Activated T-cell treated with anti-CD3 and anti-CD28 coated beads, Interleukin-2, amount 50 U/mL, for 72 hours (primary cell): Measurements from ENCODE around the gene TMPRSS4. TPM values are rescaled to one million over a fixed set of nuclear protein-coding genes. Genes with fewer than 3 reads are reported as not detected.
"Not testable (repeated sequence)": the region's sequence is repeated elsewhere in the genome, so short reads cannot be mapped to it uniquely, and the experiment has no call there.

Source experiments
- ATAC-seq, 2 donors: fragments of 150-1000 bp; cut with Tn5 transposase; replicated peaks in 1 of 2; 2 replicates each; pipeline ENCODE4 v1.10.0; 2021; ENCODE audit warnings: moderate library complexity in 2 of 2, mild to moderate bottlenecking in 1 of 2
- DNase-seq, 2 donors: peaks; one replicate each; pipeline ENCODE4 v3.0.0; 2021 to 2022; ENCODE audit warnings: mixed read lengths in 1 of 2
- H3K27ac Mint-ChIP-seq: one replicate; pipeline ENCODE4 v1.8.0; 2022; ENCODE audit warnings: mild to moderate bottlenecking, moderate library complexity, mixed read lengths
- H3K27me3 Mint-ChIP-seq: one replicate; pipeline ENCODE4 v1.8.0; 2022; ENCODE audit warnings: low read depth, mixed read lengths
- H3K36me3 Mint-ChIP-seq, 2 donors: one replicate each; pipeline ENCODE4 v1.8.0; 2022; ENCODE audit warnings: mixed read lengths in 2 of 2, mild to moderate bottlenecking in 1 of 2; ENCODE audit not compliant: insufficient read depth in 2 of 2
- H3K4me1 Mint-ChIP-seq: one replicate; pipeline ENCODE4 v1.8.0; 2022; ENCODE audit warnings: low read depth, mixed read lengths
- H3K4me3 Mint-ChIP-seq, 2 donors: one replicate each; pipeline ENCODE4 v1.8.0; 2022; ENCODE audit warnings: mild to moderate bottlenecking in 2 of 2, mixed read lengths in 2 of 2, moderate library complexity in 2 of 2
- H3K9me3 Mint-ChIP-seq, 2 donors: one replicate each; pipeline ENCODE4 v1.8.0; 2022; ENCODE audit warnings: mixed read lengths in 2 of 2
- total RNA-seq, 2 donors: library from RNA; stranded (reverse); gene quantifications; one replicate each; pipeline ENCODE4 v1.2.3, GENCODE V29; 2022

TMPRSS4 gene
- total RNA-seq, 2 donors from 2014 or later = 0.07 TPM; not detected in 1

DNA sequence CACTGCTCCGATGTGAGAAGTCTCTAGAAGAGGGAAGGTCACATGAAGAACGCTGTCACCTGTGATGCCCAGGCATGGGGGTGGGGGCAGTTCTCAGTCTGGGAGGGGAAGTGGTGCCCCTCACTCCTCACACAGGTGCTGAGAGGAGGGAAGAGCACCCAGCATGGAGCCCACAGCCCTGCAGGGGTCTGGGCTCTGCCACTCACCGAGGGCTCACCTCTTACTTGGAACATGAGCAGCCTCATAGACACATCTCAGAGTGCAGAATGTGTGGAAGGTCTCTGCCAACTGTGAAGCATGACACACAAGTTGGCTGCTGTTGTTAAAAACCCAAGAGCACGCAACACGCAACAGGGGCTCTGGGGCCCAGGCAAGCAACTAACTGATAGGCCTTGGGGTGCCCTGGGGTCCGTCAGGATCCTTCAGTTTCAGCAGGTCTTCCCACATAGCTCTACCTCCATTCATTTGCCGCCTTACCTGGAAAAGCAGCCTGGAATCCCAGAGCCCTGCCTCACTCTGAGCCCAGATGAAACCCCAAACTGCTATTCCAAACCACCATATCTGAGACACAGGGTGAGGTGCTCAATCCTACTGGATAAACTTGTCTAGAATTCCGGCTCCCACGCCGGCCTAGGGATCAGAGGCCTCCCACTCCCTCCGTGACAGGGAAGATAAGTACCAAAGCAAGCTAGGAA, 17.5 kb upstream of the TMPRSS4 start:
- peaks cover 5% of the 10 kb centered on the region for H3K27me3 Mint-ChIP-seq
- H3K27ac Mint-ChIP-seq = no peak overlapping the region
- DNase-seq (no peak), ATAC-seq (no peak)
- H3K9me3 Mint-ChIP-seq = peaks cover 0 to 2% of the 10 kb centered on the region in 2 donors
- no peaks in the 10 kb centered on the region for H3K4me1 Mint-ChIP-seq
- H3K4me3 Mint-ChIP-seq = no peak overlapping the region
- no peaks in the 10 kb centered on the region for H3K36me3 Mint-ChIP-seq

GRCh38 chr11:118060081-118060661, 16.7 kb upstream of the TMPRSS4 start:
- Mint-ChIP-seq H3K36me3 (no peaks in the 10 kb centered on the region), H3K4me1 (no peaks in the 10 kb centered on the region), H3K4me3 (no peak overlapping the region), H3K27me3 (peaks cover 5% of the 10 kb centered on the region), H3K27ac (no peak overlapping the region), H3K9me3 (peaks cover 0 to 2% of the 10 kb centered on the region in 2 donors)
- ATAC-seq (no peak), DNase-seq (no peak)

DNA sequence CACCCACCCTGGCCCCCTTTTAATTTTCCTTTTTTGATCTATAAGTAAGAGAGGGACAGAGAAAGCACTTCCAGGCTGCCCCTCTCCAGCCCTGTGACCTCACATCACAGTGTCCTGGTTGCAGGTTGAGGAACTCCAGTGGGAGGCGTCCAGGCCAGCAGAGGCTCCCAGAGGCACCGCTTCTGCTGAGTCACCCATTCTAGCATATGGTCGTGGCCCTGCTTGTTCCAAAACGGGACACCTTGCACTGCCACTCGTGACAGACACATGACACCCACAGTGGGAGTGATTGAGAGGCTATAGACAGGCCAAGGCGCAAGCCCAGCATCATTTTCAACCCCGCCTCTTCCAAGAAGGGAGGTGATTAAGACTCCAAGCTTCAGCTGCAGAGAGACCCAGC, 16.0 kb upstream of the TMPRSS4 start:
- no peak overlapping the region for H3K4me3 Mint-ChIP-seq
- ATAC-seq (no peak), DNase-seq (no peak)
- no peak overlapping the region for H3K27ac Mint-ChIP-seq
- H3K4me1 Mint-ChIP-seq = no peaks in the 10 kb centered on the region
- peaks cover 6% of the 10 kb centered on the region for H3K27me3 Mint-ChIP-seq
- H3K9me3 Mint-ChIP-seq = peaks cover 0 to 2% of the 10 kb centered on the region in 2 donors
- H3K36me3 Mint-ChIP-seq = no peaks in the 10 kb centered on the region

DNA sequence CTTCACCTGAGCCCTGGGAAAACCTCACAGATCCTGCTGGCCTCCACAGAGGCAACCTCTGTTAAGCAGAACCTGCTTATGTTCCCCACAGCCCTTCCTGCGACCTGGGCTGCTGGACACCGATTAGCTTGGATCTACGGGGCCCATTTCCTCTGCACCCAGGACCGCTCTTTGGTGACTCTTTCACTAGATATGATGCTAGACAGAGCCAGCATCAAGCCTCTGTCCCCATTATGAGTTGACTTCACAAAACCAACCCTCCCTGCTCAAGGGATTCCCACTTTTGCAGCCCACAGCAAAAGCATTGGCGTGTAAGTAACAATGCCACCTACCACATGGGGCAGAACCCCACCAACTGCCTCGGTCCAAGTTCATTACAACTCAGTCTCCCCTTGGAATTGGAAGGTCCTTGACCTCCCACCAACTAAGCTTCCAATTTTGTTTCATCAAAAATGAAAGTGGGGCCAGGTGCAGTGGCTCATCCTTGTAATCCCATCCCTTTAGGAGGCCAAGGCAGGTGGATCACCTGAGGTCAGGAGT, 15.2 kb upstream of the TMPRSS4 start:
- H3K9me3 Mint-ChIP-seq = peaks cover 0 to 2% of the 10 kb centered on the region in 2 donors

GRCh38 chr11:118062181-118062580, 14.7 kb upstream of the TMPRSS4 start:
- H3K4me1 Mint-ChIP-seq, ATAC-seq, H3K9me3 Mint-ChIP-seq, H3K36me3 Mint-ChIP-seq, DNase-seq, H3K4me3 Mint-ChIP-seq, H3K27ac Mint-ChIP-seq: not testable (repeated sequence)
- H3K27me3 Mint-ChIP-seq = peaks cover 12% of the 10 kb centered on the region

More for the DNA sequence above, 15.2 kb upstream of the TMPRSS4 start:
- no peaks in the 10 kb centered on the region for H3K4me1 Mint-ChIP-seq
- H3K4me3 Mint-ChIP-seq = no peak overlapping the region
- no peaks in the 10 kb centered on the region for H3K36me3 Mint-ChIP-seq
- peaks cover 13% of the 10 kb centered on the region for H3K27me3 Mint-ChIP-seq
- no peak for ATAC-seq
- no peak overlapping the region for H3K27ac Mint-ChIP-seq
- no peak for DNase-seq

GRCh38 chr11:118062631-118063030, 14.2 kb upstream of the TMPRSS4 start:
- H3K4me1 Mint-ChIP-seq, H3K36me3 Mint-ChIP-seq, H3K9me3 Mint-ChIP-seq, DNase-seq, H3K27ac Mint-ChIP-seq, H3K27me3 Mint-ChIP-seq, ATAC-seq, H3K4me3 Mint-ChIP-seq: not testable (repeated sequence)

DNA sequence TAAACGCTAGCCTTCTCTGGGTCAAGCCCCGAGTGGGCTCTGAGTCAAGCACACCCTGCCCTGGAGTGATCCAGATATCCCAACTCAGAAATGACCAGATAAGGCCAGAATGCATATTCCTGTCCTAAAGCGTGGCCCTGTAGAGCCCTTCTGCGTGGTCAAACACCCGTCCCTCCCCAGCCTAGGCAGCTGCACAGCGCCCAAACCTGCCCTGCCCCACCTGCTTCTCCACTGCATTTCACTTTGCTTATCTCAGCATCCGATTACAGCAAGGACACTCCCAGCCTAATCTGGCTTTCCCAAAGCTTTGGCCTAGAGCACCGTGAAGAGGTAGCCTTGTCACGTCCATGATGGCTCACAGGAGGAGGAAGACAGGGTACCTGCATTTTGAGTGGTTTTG, 11.9 kb upstream of the TMPRSS4 start:
- Mint-ChIP-seq H3K36me3 (no peaks in the 10 kb centered on the region), H3K27ac (no peak overlapping the region), H3K4me1 (peaks cover 4% of the 10 kb centered on the region), H3K27me3 (peaks cover 7% of the 10 kb centered on the region), H3K4me3 (no peak overlapping the region), H3K9me3 (peaks cover 0 to 2% of the 10 kb centered on the region in 2 donors)
- DNase-seq = no peak
- ATAC-seq = no peak

DNA sequence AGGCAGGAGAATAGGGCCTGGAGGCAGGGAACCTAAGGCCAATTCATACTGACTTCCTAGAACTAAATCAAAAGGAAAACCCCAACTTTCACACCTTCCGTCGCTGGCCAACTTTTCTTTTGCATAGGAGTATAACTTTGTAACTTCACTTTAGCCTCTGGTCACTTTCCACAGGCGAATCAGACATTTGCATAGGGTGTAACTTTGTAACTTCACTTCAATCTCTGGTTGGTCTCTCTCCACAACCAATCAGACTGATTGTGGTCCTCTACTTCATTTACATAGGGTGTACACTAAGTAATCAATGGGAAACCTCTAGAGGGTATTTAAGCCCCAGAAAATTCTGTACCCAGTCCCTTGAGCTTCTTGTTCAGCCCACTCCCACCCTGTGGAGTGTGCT, 11.5 kb upstream of the TMPRSS4 start:
- no peak for DNase-seq
- Mint-ChIP-seq H3K36me3 (no peaks in the 10 kb centered on the region), H3K27ac (no peak overlapping the region), H3K9me3 (peaks cover 0 to 2% of the 10 kb centered on the region in 2 donors), H3K4me1 (peaks cover 4% of the 10 kb centered on the region), H3K4me3 (no peak overlapping the region), H3K27me3 (peaks cover 7% of the 10 kb centered on the region)
- no peak for ATAC-seq

GRCh38 chr11:118067006-118067405, 9.9 kb upstream of the TMPRSS4 start:
- DNase-seq (no peak), ATAC-seq (no peak)
- Mint-ChIP-seq H3K4me1 (peaks cover 4% of the 10 kb centered on the region), H3K4me3 (no peak overlapping the region), H3K9me3 (peaks cover 0 to 2% of the 10 kb centered on the region in 2 donors), H3K36me3 (no peaks in the 10 kb centered on the region), H3K27ac (no peak overlapping the region), H3K27me3 (peaks cover 12% of the 10 kb centered on the region)

DNA sequence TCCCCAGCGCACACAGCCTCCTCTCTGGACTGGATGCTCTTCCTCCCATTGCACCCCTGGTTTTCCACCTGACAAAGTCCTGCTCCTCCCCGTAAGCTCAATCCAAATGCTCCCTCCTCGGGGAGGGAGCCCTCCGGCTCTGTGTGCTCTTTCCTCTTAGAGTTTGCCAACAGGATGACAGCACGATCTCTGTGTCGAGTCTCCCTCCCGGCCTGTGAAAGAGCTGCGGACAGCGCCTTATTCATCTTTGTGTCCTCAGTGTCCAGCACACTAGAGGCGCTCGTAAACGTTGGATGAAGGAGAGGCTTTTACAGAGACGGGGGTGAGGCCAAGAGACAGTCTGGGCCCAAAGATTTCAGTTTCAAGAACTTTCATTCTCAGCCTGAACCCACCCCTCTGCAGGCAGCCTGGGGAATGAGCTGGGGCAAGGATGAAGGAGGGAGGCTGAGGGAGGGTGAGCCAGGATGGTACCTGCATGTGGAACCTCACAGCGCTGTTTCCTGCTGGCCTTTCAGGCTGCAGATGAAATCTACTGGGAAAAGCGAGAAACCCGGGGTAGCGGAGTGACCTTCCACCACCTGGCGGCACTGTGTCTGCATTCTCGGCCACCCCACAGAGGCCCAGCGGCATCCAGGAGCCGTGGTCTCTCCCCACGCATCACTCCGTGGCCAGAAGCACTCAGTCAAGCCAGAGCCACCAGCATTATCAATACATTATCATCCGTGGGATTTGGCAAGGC, 8.5 kb upstream of the TMPRSS4 start:
- H3K4me3 Mint-ChIP-seq = no peak overlapping the region
- ATAC-seq = no peak
- DNase-seq = no peak
- H3K27me3 Mint-ChIP-seq = peaks cover 19% of the 10 kb centered on the region
- H3K36me3 Mint-ChIP-seq = no peaks in the 10 kb centered on the region
- no peak overlapping the region for H3K27ac Mint-ChIP-seq
- peaks cover 4% of the 10 kb centered on the region for H3K4me1 Mint-ChIP-seq
- H3K9me3 Mint-ChIP-seq = no peaks in the 10 kb centered on the region

- no peak overlapping the region for H3K4me3 Mint-ChIP-seq
- no peaks in the 10 kb centered on the region for H3K36me3 Mint-ChIP-seq
- no peaks in the 10 kb centered on the region for H3K9me3 Mint-ChIP-seq
- peaks cover 4% of the 10 kb centered on the region for H3K4me1 Mint-ChIP-seq
- no peak overlapping the region for H3K27ac Mint-ChIP-seq
- no peak for DNase-seq
- peaks cover 23% of the 10 kb centered on the region for H3K27me3 Mint-ChIP-seq
- no peak for ATAC-seq
Observed at GRCh38 chr11:118068945-118069612, 7.8 kb upstream of the TMPRSS4 start.

GRCh38 chr11:118071416-118072030, 5.4 kb upstream of the TMPRSS4 start:
- peaks cover 4% of the 10 kb centered on the region for H3K4me1 Mint-ChIP-seq
- no peak overlapping the region for H3K27ac Mint-ChIP-seq
- H3K27me3 Mint-ChIP-seq = peaks cover 17% of the 10 kb centered on the region
- no peak overlapping the region for H3K4me3 Mint-ChIP-seq
- ATAC-seq (no peak), DNase-seq (no peak)
- no peaks in the 10 kb centered on the region for H3K9me3 Mint-ChIP-seq
- H3K36me3 Mint-ChIP-seq = no peaks in the 10 kb centered on the region
